Right forelimb (tissue), 1 donor: ENCODE data around the gene SELENOH.

ENCODE experiments used
- DNase-seq: peaks from one replicate; pipeline ENCODE4 v3.0.0-alpha.2; 2018

The SELENOH gene

GRCh38 chr11:57786436-57786835 is 45.1 kb downstream of the SELENOH start:
- no peak for DNase-seq

GRCh38 chr11:57787006-57787604 is 45.8 kb downstream of the SELENOH start:
- DNase-seq: no peak

- DNase-seq: no peak
Measured at GRCh38 chr11:57787920-57788702, 46.8 kb downstream of the SELENOH start.

GRCh38 chr11:57788703-57789088 is 47.4 kb downstream of the SELENOH start:
- no peak for DNase-seq

- DNase-seq: no peak
Measured at GRCh38 chr11:57791321-57792059, 50.2 kb downstream of the SELENOH start.

- DNase-seq: no peak
Measured at GRCh38 chr11:57792060-57792541, 50.8 kb downstream of the SELENOH start.

DNA sequence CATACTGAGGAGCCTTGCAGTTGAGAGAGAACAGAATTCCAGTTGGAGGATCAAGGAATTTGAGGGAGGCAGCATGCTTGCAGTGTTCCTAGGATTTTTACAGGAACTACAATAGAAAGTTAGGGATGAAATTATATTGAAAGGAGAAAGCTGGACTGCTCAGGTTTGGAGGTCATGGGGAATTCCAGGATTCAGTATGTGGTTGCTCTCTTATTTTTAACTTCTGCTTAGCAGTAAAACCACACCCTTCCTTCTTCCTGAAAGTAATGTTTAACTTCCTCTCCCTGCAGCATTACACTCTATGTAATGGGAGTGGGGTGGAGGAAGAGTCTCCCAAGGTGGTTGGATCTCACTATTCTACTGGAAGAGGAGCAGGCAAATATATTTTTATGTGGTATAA is 51.6 kb downstream of the SELENOH start:
- DNase-seq: no peak
